Cardiac muscle cell (in vitro differentiated cells and primary cell): ENCODE data around the gene VAV3. TPM values are rescaled to one million over a fixed set of nuclear protein-coding genes. Genes with fewer than 3 reads are reported as not detected.

Source experiments
- DNase-seq, 2 donors: peaks; one replicate each; pipeline versions ENCODE4 v3.0.0 to v3.0.0-alpha.2; 2010 to 2017; ENCODE audit warnings: low read depth in 1 of 2, low spot score in 1 of 2
- H3K27ac ChIP-seq: fragments of 200-600 bp; sonication (generic); 2 replicates; pipeline ENCODE4 v1.5.1; 2016
- H3K27me3 ChIP-seq: fragments of 200-600 bp; sonication (generic); 2 replicates; pipeline ENCODE4 v1.6.0; 2016; ENCODE audit warnings: control low read depth
- H3K36me3 ChIP-seq: fragments of 200-600 bp; sonication (generic); 2 replicates; pipeline ENCODE4 v1.5.1; 2016; ENCODE audit warnings: control low read depth
- H3K4me1 ChIP-seq: fragments of 200-600 bp; sonication (generic); 2 replicates; pipeline ENCODE4 v1.8.1; 2017; ENCODE audit warnings: low read depth, mild to moderate bottlenecking, mixed run types
- H3K4me3 ChIP-seq: fragments of 200-600 bp; sonication (generic); 2 replicates; pipeline ENCODE4 v1.5.1; 2016; ENCODE audit warnings: mild to moderate bottlenecking
- H3K9me3 ChIP-seq: fragments of 200-600 bp; sonication (generic); 2 replicates; pipeline ENCODE4 v1.5.1; 2017; ENCODE audit warnings: low read depth, mild to moderate bottlenecking, control low read depth
- polyA plus RNA-seq: library from polyadenylated mRNA; unstranded; fragments of >200 nt; fragmentation: Nextera tagmentation; extraction: Ambion mirVana; gene quantifications from 2 replicates; pipeline ENCODE4 v1.2.1, GENCODE V29; 2016
- total RNA-seq: library from RNA; depleted of rRNA; stranded (reverse); fragments of >200 nt; gene quantifications from 2 replicates; pipeline ENCODE4 v1.2.3, GENCODE V29; 2016
- TF ChIP-seq, protein P1 (sequence below): IDR thresholded peaks from 2 replicates; pipeline ENCODE4 v1.5.1; 2012; ENCODE audit warnings: low read depth, mild to moderate bottlenecking, low read length

VAV3 gene
- total and polyA plus RNA-seq, 2 experiments from 2014 or later, result 0.33 to 0.86 TPM

DNA sequence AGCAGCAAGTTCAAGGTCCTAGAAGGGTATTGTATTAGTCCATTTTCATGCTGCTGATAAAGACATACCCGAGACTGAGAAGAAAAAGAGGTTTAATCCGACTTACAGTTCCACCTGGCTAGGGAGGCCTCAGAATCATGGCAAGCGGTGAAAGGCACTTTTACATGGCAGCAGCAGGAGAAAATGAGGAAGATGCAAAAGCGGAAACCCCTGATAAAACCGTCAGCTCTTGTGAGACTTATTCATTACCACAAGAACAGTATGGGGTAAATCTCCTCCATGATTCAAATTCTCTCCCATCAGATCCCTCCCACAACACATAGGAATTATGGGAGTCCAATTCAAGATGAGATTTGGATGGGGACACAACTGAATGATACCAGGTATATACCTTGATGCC is 414.6 kb downstream of the VAV3 start:
- TF ChIP-seq, protein P1, sequence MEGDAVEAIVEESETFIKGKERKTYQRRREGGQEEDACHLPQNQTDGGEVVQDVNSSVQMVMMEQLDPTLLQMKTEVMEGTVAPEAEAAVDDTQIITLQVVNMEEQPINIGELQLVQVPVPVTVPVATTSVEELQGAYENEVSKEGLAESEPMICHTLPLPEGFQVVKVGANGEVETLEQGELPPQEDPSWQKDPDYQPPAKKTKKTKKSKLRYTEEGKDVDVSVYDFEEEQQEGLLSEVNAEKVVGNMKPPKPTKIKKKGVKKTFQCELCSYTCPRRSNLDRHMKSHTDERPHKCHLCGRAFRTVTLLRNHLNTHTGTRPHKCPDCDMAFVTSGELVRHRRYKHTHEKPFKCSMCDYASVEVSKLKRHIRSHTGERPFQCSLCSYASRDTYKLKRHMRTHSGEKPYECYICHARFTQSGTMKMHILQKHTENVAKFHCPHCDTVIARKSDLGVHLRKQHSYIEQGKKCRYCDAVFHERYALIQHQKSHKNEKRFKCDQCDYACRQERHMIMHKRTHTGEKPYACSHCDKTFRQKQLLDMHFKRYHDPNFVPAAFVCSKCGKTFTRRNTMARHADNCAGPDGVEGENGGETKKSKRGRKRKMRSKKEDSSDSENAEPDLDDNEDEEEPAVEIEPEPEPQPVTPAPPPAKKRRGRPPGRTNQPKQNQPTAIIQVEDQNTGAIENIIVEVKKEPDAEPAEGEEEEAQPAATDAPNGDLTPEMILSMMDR, result no peak
- no peaks in the 10 kb centered on the region for H3K36me3 ChIP-seq
- DNase-seq, result no peak
- H3K4me1 ChIP-seq, result peaks cover 1% of the 10 kb centered on the region
- no peak overlapping the region for H3K4me3 ChIP-seq
- H3K27me3 ChIP-seq, result no peaks in the 10 kb centered on the region
- no peaks in the 10 kb centered on the region for H3K9me3 ChIP-seq
- H3K27ac ChIP-seq, result no peak overlapping the region

DNA sequence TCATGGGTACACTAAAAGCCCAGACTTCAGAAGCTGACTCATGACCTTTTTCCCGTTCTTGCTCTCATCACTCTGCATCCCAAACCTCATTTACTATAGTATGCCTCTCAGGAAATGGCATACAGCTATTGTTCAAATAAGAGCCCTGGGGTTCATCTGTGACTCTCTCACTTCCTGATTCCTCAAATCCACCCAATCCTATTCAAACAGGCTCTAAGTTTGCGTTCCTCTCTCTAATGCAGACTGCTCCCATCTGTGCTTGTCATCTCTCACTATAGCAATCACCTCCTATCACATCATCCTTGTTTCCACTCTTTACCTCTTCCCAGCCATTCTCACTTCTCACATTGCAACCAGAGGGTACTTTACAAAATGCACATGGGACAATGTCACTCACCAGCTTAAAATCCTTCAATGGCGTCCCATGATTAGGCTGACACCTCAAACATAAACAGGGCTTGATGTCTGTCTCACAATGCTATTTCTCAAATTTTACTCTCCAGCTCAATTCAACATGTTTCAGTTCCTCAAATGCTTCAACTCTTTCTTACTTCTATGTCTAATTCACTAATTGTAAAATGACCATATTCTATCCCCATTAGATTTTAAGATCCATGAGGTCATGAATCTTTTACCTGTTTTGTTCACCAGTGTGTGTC is 415.7 kb downstream of the VAV3 start:
- TF ChIP-seq, protein P1, result no peak
- Histone ChIP-seq H3K4me3 (no peak overlapping the region), H3K4me1 (peaks cover 5% of the 10 kb centered on the region), H3K36me3 (no peaks in the 10 kb centered on the region), H3K9me3 (no peaks in the 10 kb centered on the region), H3K27ac (no peak overlapping the region), H3K27me3 (no peaks in the 10 kb centered on the region)
- DNase-seq, result no peak

GRCh38 chr1:107548276-107548675 is 416.7 kb downstream of the VAV3 start:
- Histone ChIP-seq H3K9me3 (no peaks in the 10 kb centered on the region), H3K27me3 (no peaks in the 10 kb centered on the region), H3K4me3 (no peak overlapping the region), H3K4me1 (peaks cover 5% of the 10 kb centered on the region), H3K36me3 (no peaks in the 10 kb centered on the region), H3K27ac (no peak overlapping the region)
- no peak for DNase-seq
- TF ChIP-seq, protein P1, result no peak

- DNase-seq, result no peak
- Histone ChIP-seq H3K4me1 (peaks cover 5% of the 10 kb centered on the region), H3K36me3 (no peaks in the 10 kb centered on the region), H3K27me3 (no peaks in the 10 kb centered on the region), H3K9me3 (no peaks in the 10 kb centered on the region), H3K4me3 (no peak overlapping the region), H3K27ac (no peak overlapping the region)
- TF ChIP-seq, protein P1, result no peak
Observed at GRCh38 chr1:107547363-107548155, 417.4 kb downstream of the VAV3 start.

DNA sequence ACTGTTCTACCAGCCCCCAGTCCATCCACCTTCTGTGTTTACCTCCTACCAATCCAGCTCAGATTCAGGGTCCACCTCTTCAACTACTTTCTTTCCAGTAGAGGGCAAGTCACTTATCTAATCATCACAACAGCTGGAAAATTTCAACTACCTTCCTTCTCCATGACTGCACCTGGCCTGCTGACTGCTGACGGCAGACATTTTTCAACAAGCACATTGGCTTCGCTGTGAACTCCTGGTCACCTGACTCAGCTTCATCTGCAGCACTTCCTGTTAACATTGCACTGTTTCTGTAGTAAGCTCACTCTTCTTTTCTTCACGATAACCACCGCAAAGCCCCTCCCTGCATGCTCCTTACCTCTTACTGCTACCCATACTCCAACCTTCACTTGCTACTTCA is 418.4 kb downstream of the VAV3 start:
- H3K4me1 ChIP-seq, result peaks cover 5% of the 10 kb centered on the region
- no peak for DNase-seq
- TF ChIP-seq, protein P1, result no peak
- no peaks in the 10 kb centered on the region for H3K9me3 ChIP-seq
- no peak overlapping the region for H3K4me3 ChIP-seq
- no peaks in the 10 kb centered on the region for H3K27me3 ChIP-seq
- no peak overlapping the region for H3K27ac ChIP-seq
- no peaks in the 10 kb centered on the region for H3K36me3 ChIP-seq
